ENCODE measurements around the gene DOCK1.

The DOCK1 gene

GRCh38 chr10:126956712-126957108, 51.5 kb downstream of the DOCK1 start:
- DNase-seq, result no peak

- no peak for DNase-seq
These were observed 51.9 kb downstream of the DOCK1 start for GRCh38 chr10:126957111-126957510.

- DNase-seq, result no peak
These were observed 54.2 kb downstream of the DOCK1 start for GRCh38 chr10:126959431-126959830.

GRCh38 chr10:126959906-126960685, 54.9 kb downstream of the DOCK1 start:
- no peak for DNase-seq

GRCh38 chr10:126963354-126963753, 58.1 kb downstream of the DOCK1 start:
- no peak for DNase-seq

- no peak for DNase-seq
These were observed 59.0 kb downstream of the DOCK1 start for GRCh38 chr10:126964190-126964589.

- no peak for DNase-seq
These were observed 61.7 kb downstream of the DOCK1 start for GRCh38 chr10:126966938-126967337.

- DNase-seq, result no peak
These were observed 64.1 kb downstream of the DOCK1 start for GRCh38 chr10:126969310-126969709.

GRCh38 chr10:126972635-126973414, 67.6 kb downstream of the DOCK1 start:
- no peak for DNase-seq

- no peak for DNase-seq
These were observed 70.0 kb downstream of the DOCK1 start for GRCh38 chr10:126975221-126975620.

GRCh38 chr10:126977216-126977615, 72.0 kb downstream of the DOCK1 start:
- no peak for DNase-seq

- DNase-seq, result no peak
These were observed 74.1 kb downstream of the DOCK1 start for GRCh38 chr10:126979311-126979710.

- DNase-seq, result no peak
These were observed 88.0 kb downstream of the DOCK1 start for GRCh38 chr10:126993208-126993607.

GRCh38 chr10:126997801-126998590, 92.8 kb downstream of the DOCK1 start:
- DNase-seq, result no peak

GRCh38 chr10:127000598-127000997, 95.4 kb downstream of the DOCK1 start:
- DNase-seq, result no peak

- DNase-seq, result no peak
These were observed 97.9 kb downstream of the DOCK1 start for GRCh38 chr10:127003032-127003685.

GRCh38 chr10:127006453-127006852, 101.2 kb downstream of the DOCK1 start:
- no peak for DNase-seq

- DNase-seq, result no peak
These were observed 104.1 kb downstream of the DOCK1 start for GRCh38 chr10:127009366-127009765.

GRCh38 chr10:127011174-127011573, 105.9 kb downstream of the DOCK1 start:
- DNase-seq, result no peak

- DNase-seq, result no peak
These were observed 107.0 kb downstream of the DOCK1 start for GRCh38 chr10:127012071-127012768.

- no peak for DNase-seq
These were observed 107.5 kb downstream of the DOCK1 start for GRCh38 chr10:127012769-127013152.

GRCh38 chr10:127013211-127013656, 108.0 kb downstream of the DOCK1 start:
- DNase-seq, result no peak
